HepG2 (cell line): ENCODE data around the gene CUL9. TPM values are rescaled to one million over a fixed set of nuclear protein-coding genes. Genes with fewer than 3 reads are reported as not detected.

Experiments
- GATAD2A ChIP-seq: IDR thresholded peaks from 2 replicates; pipeline ENCODE4 v1.6.1; 2016
- HHEX ChIP-seq: IDR thresholded peaks from 2 replicates; pipeline ENCODE4 v1.6.1; 2016; ENCODE audit warnings: control low read depth
- IRF9 ChIP-seq: sonication (generic); formaldehyde crosslinking; IDR thresholded peaks from 2 replicates; pipeline ENCODE4 v1.8.0; 2022; ENCODE audit warnings: missing genetic modification reagents, mild to moderate bottlenecking, borderline replicate concordance
- KDM6A ChIP-seq: IDR thresholded peaks from 2 replicates; pipeline ENCODE4 v1.6.1; 2016; ENCODE audit warnings: low read depth
- MLLT10 ChIP-seq: sonication (generic); formaldehyde crosslinking; IDR thresholded peaks from 2 replicates; pipeline ENCODE4 v1.4.0; 2020; ENCODE audit warnings: missing genetic modification reagents
- ONECUT2 ChIP-seq: sonication (generic); formaldehyde crosslinking; IDR thresholded peaks from 2 replicates; pipeline ENCODE4 v1.4.0; 2020; ENCODE audit warnings: missing genetic modification reagents
- PRMT3 ChIP-seq: sonication (generic); formaldehyde crosslinking; IDR thresholded peaks from 2 replicates; pipeline ENCODE4 v1.8.1; 2022; ENCODE audit warnings: low read depth, mild to moderate bottlenecking, moderate library complexity, missing genetic modification reagents, borderline replicate concordance
- SP1 ChIP-seq, 2 experiments: fragments of 450-650 bp in 1 of 2; sonication (generic) in 1 of 2; formaldehyde crosslinking in 1 of 2; IDR thresholded peaks; 2 replicates each; pipeline versions ENCODE4 v1.4.0 to v1.6.1; 2016 to 2020; ENCODE audit warnings: missing genetic modification reagents in 1 of 2
- TBL1XR1 ChIP-seq: fragments of 150-350 bp; IDR thresholded peaks from 2 replicates; pipeline ENCODE4 v1.6.1; 2014; ENCODE audit warnings: borderline replicate concordance, low read length; ENCODE audit not compliant: partially characterized antibody
- TEF ChIP-seq: sonication (generic); formaldehyde crosslinking; IDR thresholded peaks from 2 replicates; pipeline ENCODE4 v1.5.0; 2020; ENCODE audit warnings: missing genetic modification reagents
- YEATS4 ChIP-seq: sonication (generic); formaldehyde crosslinking; IDR thresholded peaks from 2 replicates; pipeline ENCODE4 v1.4.0; 2020; ENCODE audit warnings: missing genetic modification reagents, borderline replicate concordance
- ZNF207 ChIP-seq: fragments of 450-650 bp; IDR thresholded peaks from 2 replicates; pipeline ENCODE4 v1.6.1; 2016; ENCODE audit warnings: antibody characterized with exemption, borderline replicate concordance
- ZNF282 ChIP-seq: fragments of 450-650 bp; IDR thresholded peaks from 2 replicates; pipeline ENCODE4 v1.6.1; 2018; ENCODE audit not compliant: partially characterized antibody
- ZNF441 ChIP-seq: sonication (generic); formaldehyde crosslinking; IDR thresholded peaks from 2 replicates; pipeline ENCODE4 v1.7.0; 2021; ENCODE audit warnings: missing genetic modification reagents, borderline replicate concordance
- ZNF543 ChIP-seq: sonication (generic); formaldehyde crosslinking; IDR thresholded peaks from 2 replicates; pipeline ENCODE4 v1.4.0; 2020; ENCODE audit warnings: mild to moderate bottlenecking, missing genetic modification reagents
- ZNF746 ChIP-seq: sonication (generic); formaldehyde crosslinking; IDR thresholded peaks from 2 replicates; pipeline ENCODE4 v1.8.0; 2022; ENCODE audit warnings: mild to moderate bottlenecking, missing genetic modification reagents
- ZNF773 ChIP-seq: sonication (generic); formaldehyde crosslinking; IDR thresholded peaks from 2 replicates; pipeline ENCODE4 v1.4.0; 2020; ENCODE audit warnings: missing genetic modification reagents, borderline replicate concordance
- ZSCAN5A ChIP-seq: sonication (generic); formaldehyde crosslinking; IDR thresholded peaks from 2 replicates; pipeline ENCODE4 v1.8.0; 2022; ENCODE audit warnings: mild to moderate bottlenecking, missing genetic modification reagents, borderline replicate concordance
- polyA plus RNA-seq, 8 experiments: library from polyadenylated mRNA; depleted of rRNA in 3 of 8; stranded (reverse) in 7 of 8; unstranded in 1 of 8; fragments of >200 nt; fragmentation: Illumina TruSeq in 4 of 8; extraction: Trizol in 4 of 8; gene quantifications; 2 replicates each; pipeline versions ENCODE4 v1.2.1 to v1.2.3, GENCODE V29; 2011 to 2016; ENCODE audit warnings: low read depth in 4 of 8, missing spikeins in 1 of 8, mixed read lengths in 1 of 8; ENCODE audit not compliant: insufficient read depth in 1 of 8
- total RNA-seq, 5 experiments: library from RNA; depleted of rRNA; stranded (reverse); fragments of >200 nt; fragmentation: Illumina TruSeq; extraction: Trizol; gene quantifications; 2 replicates each; pipeline ENCODE4 v1.2.3, GENCODE V29; 2016; ENCODE audit warnings: low read depth in 1 of 5
- TF ChIP-seq, protein P1 (sequence below): sonication (generic); formaldehyde crosslinking; IDR thresholded peaks from 2 replicates; pipeline ENCODE4 v1.9.0; 2022; ENCODE audit warnings: missing genetic modification reagents, mild to moderate bottlenecking, borderline replicate concordance
- TF ChIP-seq, protein P2 (sequence below): sonication (generic); formaldehyde crosslinking; IDR thresholded peaks from 2 replicates; pipeline ENCODE4 v1.8.0; 2022; ENCODE audit warnings: mild to moderate bottlenecking, missing genetic modification reagents, moderate library complexity
- TF ChIP-seq, protein P3 (sequence below): sonication (generic); formaldehyde crosslinking; IDR thresholded peaks from 2 replicates; pipeline ENCODE4 v1.4.0; 2020; ENCODE audit warnings: missing genetic modification reagents, mild to moderate bottlenecking, borderline replicate concordance

CUL9 gene
- total and polyA plus RNA-seq, 2 of the 13 experiments (the other 11 are each of a cell fraction or from before 2014, with no cell fraction given) = 11.4 to 13.7 TPM

- TF ChIP-seq ZNF441 (CRISPR knock-in tag) (no peak), HHEX (CRISPR knock-in tag) (no peak), IRF9 (CRISPR knock-in tag) (peak; percentile 99; the same call in 1 of the 2 replicates), PRMT3 (CRISPR knock-in tag) (no peak), ZNF282 (no peak), ZNF773 (CRISPR knock-in tag) (no peak), ZNF746 (CRISPR knock-in tag) (peak; percentile 61; the same call in 1 of the 2 replicates), KDM6A (CRISPR knock-in tag) (no peak), MLLT10 (CRISPR knock-in tag) (no peak), ZSCAN5A (CRISPR knock-in tag) (peak; percentile 70; the same call in 1 of the 2 replicates), TBL1XR1 (no peak), GATAD2A (CRISPR knock-in tag) (peak; percentile 83), ZNF207 (no peak), ONECUT2 (peak; percentile 12; the same call in 1 of the 2 replicates), ZNF543 (CRISPR knock-in tag) (0 out of 2 replicates have a peak, but pooled peaks have one; percentile 76), TEF (no peak), YEATS4 (CRISPR knock-in tag) (peak; percentile 93), SP1 (IDR thresholded peaks at IDR 0.05) (no peak), SP1 (CRISPR knock-in tag; IDR thresholded peaks at IDR 0.05) (peak; percentile 90)
- TF ChIP-seq, protein P1, sequence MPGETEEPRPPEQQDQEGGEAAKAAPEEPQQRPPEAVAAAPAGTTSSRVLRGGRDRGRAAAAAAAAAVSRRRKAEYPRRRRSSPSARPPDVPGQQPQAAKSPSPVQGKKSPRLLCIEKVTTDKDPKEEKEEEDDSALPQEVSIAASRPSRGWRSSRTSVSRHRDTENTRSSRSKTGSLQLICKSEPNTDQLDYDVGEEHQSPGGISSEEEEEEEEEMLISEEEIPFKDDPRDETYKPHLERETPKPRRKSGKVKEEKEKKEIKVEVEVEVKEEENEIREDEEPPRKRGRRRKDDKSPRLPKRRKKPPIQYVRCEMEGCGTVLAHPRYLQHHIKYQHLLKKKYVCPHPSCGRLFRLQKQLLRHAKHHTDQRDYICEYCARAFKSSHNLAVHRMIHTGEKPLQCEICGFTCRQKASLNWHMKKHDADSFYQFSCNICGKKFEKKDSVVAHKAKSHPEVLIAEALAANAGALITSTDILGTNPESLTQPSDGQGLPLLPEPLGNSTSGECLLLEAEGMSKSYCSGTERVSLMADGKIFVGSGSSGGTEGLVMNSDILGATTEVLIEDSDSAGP (CRISPR knock-in tag) = peak; percentile 96
- TF ChIP-seq, protein P2, sequence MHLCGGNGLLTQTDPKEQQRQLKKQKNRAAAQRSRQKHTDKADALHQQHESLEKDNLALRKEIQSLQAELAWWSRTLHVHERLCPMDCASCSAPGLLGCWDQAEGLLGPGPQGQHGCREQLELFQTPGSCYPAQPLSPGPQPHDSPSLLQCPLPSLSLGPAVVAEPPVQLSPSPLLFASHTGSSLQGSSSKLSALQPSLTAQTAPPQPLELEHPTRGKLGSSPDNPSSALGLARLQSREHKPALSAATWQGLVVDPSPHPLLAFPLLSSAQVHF = no peak
- TF ChIP-seq, protein P3, sequence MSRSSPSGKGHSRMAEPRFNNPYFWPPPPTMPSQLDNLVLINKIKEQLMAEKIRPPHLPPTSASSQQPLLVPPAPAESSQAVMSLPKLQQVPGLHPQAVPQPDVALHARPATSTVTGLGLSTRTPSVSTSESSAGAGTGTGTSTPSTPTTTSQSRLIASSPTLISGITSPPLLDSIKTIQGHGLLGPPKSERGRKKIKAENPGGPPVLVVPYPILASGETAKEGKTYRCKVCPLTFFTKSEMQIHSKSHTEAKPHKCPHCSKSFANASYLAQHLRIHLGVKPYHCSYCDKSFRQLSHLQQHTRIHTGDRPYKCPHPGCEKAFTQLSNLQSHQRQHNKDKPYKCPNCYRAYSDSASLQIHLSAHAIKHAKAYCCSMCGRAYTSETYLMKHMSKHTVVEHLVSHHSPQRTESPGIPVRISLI (CRISPR knock-in tag) = peak; percentile 63; the same call in 1 of the 2 replicates
Measured at GRCh38 chr6:43181942-43182860, at the start of gene CUL9 (continued).
